IMR-90 (cell line): ENCODE measurements around the gene DYSF. TPM values are rescaled to one million over a fixed set of nuclear protein-coding genes. Genes with fewer than 3 reads are reported as not detected.

Experiments used
- ATAC-seq: fragments of 200-7000 bp; cut with Tn5 transposase; 2 replicates; pipeline ENCODE4 v1.9.1; 2020; ENCODE audit warnings: low read depth, mild to moderate bottlenecking, moderate library complexity
- BruUV-seq: library from RNA; stranded (reverse); fragments of 400-500 nt; replicated peaks from 2 replicates; lab custom pipeline; 2021; lab: Mats Ljungman, UMichigan
- CTCF ChIA-PET: fragments of 300-600 bp; formaldehyde crosslinking; extraction: SDS; loops from one replicate; lab custom pipeline; 2021; ENCODE audit warnings: antibody characterized with exemption; lab: Yijun Ruan, JAX
- POLR2A ChIA-PET: fragments of 300-600 bp; sonication (Branson Sonifier 250); formaldehyde crosslinking; loops from one replicate; lab custom pipeline; 2022; ENCODE audit warnings: antibody characterized with exemption; ENCODE audit not compliant: unreplicated experiment; lab: Charles Lee
- DNase-seq: peaks from one replicate; pipeline ENCODE4 v3.0.0; 2013
- H2AFZ ChIP-seq: replicated peaks from 2 replicates; pipeline ENCODE3; 2013; ENCODE audit warnings: low read length, mild to moderate bottlenecking; ENCODE audit not compliant: poor library complexity
- H2AK5ac ChIP-seq: 2 replicates; pipeline ENCODE4 v1.6.1; 2013; ENCODE audit warnings: low read depth, low read length, inconsistent platforms
- H2AK9ac ChIP-seq: replicated peaks from 2 replicates; pipeline ENCODE3; 2013; ENCODE audit warnings: mild to moderate bottlenecking, low read depth, low read length, moderate library complexity; ENCODE audit not compliant: poor library complexity
- H2BK120ac ChIP-seq: 2 replicates; pipeline ENCODE4 v1.6.1; 2013; ENCODE audit warnings: low read depth, low read length, inconsistent platforms
- H2BK15ac ChIP-seq: 3 replicates; pipeline ENCODE4 v1.6.1; 2013; ENCODE audit warnings: low read depth, low read length, inconsistent platforms
- H2BK20ac ChIP-seq: 2 replicates; pipeline ENCODE4 v1.6.1; 2013; ENCODE audit warnings: low read depth, mild to moderate bottlenecking, inconsistent platforms, low read length, moderate library complexity
- H2BK5ac ChIP-seq: 2 replicates; pipeline ENCODE4 v1.6.1; 2013; ENCODE audit warnings: mild to moderate bottlenecking, low read depth, low read length, inconsistent platforms; ENCODE audit not compliant: poor library complexity, severe bottlenecking
- H3K14ac ChIP-seq: replicated peaks from 2 replicates; pipeline ENCODE4 v1.6.1; 2013; ENCODE audit warnings: low read depth, low read length, inconsistent platforms
- H3K18ac ChIP-seq: 2 replicates; pipeline ENCODE4 v1.6.1; 2013; ENCODE audit warnings: low read depth, low read length, control low read depth
- H3K23ac ChIP-seq: 2 replicates; pipeline ENCODE4 v1.6.1; 2013; ENCODE audit warnings: low read depth, low read length, inconsistent platforms
- H3K27ac ChIP-seq: 2 replicates; pipeline ENCODE4 v1.5.1; 2013; ENCODE audit warnings: mild to moderate bottlenecking, control low read depth, low read length; ENCODE audit not compliant: insufficient read depth
- H3K27me3 ChIP-seq: 2 replicates; pipeline ENCODE4 v1.6.1; 2013; ENCODE audit warnings: low read length; ENCODE audit not compliant: control insufficient read depth, insufficient read depth
- H3K36me3 ChIP-seq: 2 replicates; pipeline ENCODE4 v1.6.1; 2013; ENCODE audit warnings: low read length, mixed read lengths; ENCODE audit not compliant: control insufficient read depth, insufficient read depth
- H3K4ac ChIP-seq: 2 replicates; pipeline ENCODE4 v1.6.1; 2013; ENCODE audit warnings: low read depth, low read length, inconsistent platforms
- H3K4me1 ChIP-seq: 2 replicates; pipeline ENCODE4 v1.6.1; 2013; ENCODE audit warnings: low read length, mixed read lengths; ENCODE audit not compliant: control insufficient read depth, insufficient read depth
- H3K4me2 ChIP-seq: 2 replicates; pipeline ENCODE4 v1.6.1; 2013; ENCODE audit warnings: low read depth, mild to moderate bottlenecking, control low read depth, low read length, moderate library complexity
- H3K4me3 ChIP-seq: 2 replicates; pipeline ENCODE4 v1.5.1; 2013; ENCODE audit warnings: low read depth, mild to moderate bottlenecking, control low read depth, low read length, moderate library complexity; ENCODE audit not compliant: insufficient read depth
- H3K56ac ChIP-seq: 2 replicates; pipeline ENCODE4 v1.6.1; 2013; ENCODE audit warnings: low read length, inconsistent platforms; ENCODE audit not compliant: insufficient read depth; ENCODE audit errors: extremely low read depth
- H3K79me1 ChIP-seq, 2 experiments: 2 replicates each; pipeline ENCODE4 v1.6.1; 2013; ENCODE audit warnings: low read length in 2 of 2, inconsistent platforms in 1 of 2, low read depth in 1 of 2
- H3K9ac ChIP-seq: 2 replicates; pipeline ENCODE4 v1.6.1; 2013; ENCODE audit warnings: low read depth, low read length, control low read depth
- H3K9me1 ChIP-seq: 2 replicates; pipeline ENCODE4 v1.6.1; 2013; ENCODE audit warnings: low read length, inconsistent platforms; ENCODE audit not compliant: insufficient read depth
- H3K9me3 ChIP-seq: 2 replicates; pipeline ENCODE4 v1.6.1; 2013; ENCODE audit warnings: low read length; ENCODE audit not compliant: control insufficient read depth, insufficient read depth
- H4K20me1 ChIP-seq: 2 replicates; pipeline ENCODE4 v1.6.1; 2013; ENCODE audit warnings: low read length, inconsistent platforms; ENCODE audit not compliant: insufficient read depth
- H4K5ac ChIP-seq: 2 replicates; pipeline ENCODE4 v1.6.1; 2013; ENCODE audit warnings: mild to moderate bottlenecking, low read depth, low read length, control low read depth
- H4K8ac ChIP-seq, 2 experiments: 2 replicates each; pipeline ENCODE4 v1.6.1; 2013; ENCODE audit warnings: low read depth in 2 of 2, low read length in 2 of 2, control low read depth in 1 of 2, inconsistent platforms in 1 of 2
- H4K91ac ChIP-seq: 2 replicates; pipeline ENCODE4 v1.6.1; 2013; ENCODE audit warnings: low read depth, low read length, inconsistent platforms; ENCODE audit not compliant: insufficient read depth
- BHLHE40 ChIP-seq: fragments of 150-350 bp; IDR thresholded peaks from 2 replicates; pipeline ENCODE4 v1.6.1; 2016; ENCODE audit warnings: mild to moderate bottlenecking, low read depth, low read length
- CHD1 ChIP-seq: IDR thresholded peaks from 2 replicates; pipeline ENCODE4 v1.6.1; 2012; ENCODE audit warnings: low read depth, low read length, improper control_type of control experiment
- CTCF ChIP-seq: conservative IDR thresholded peaks from 2 replicates; pipeline ENCODE4 v1.5.1; 2012; ENCODE audit warnings: mild to moderate bottlenecking, low read depth, low read length, improper control_type of control experiment
- MXI1 ChIP-seq: IDR thresholded peaks from 2 replicates; pipeline ENCODE4 v1.6.1; 2012; ENCODE audit warnings: low read depth, mild to moderate bottlenecking, low read length, moderate library complexity, borderline replicate concordance
- RAD21 ChIP-seq: IDR thresholded peaks from 2 replicates; pipeline ENCODE4 v1.6.1; 2012; ENCODE audit warnings: low read length, improper control_type of control experiment
- RCOR1 ChIP-seq: IDR thresholded peaks from 2 replicates; pipeline ENCODE4 v1.6.1; 2012; ENCODE audit warnings: mild to moderate bottlenecking, low read length, improper control_type of control experiment; ENCODE audit not compliant: insufficient replicate concordance
- WGBS, 2 experiments: methylation state at CpG; one replicate each; pipeline versions ENCODE4 v1.1.5 to v1.1.7; 2013; ENCODE audit warnings: missing lambda C conversion rate in 2 of 2; ENCODE audit not compliant: insufficient read length in 1 of 2; ENCODE audit errors: extremely low coverage in 2 of 2; 5-methylcytosine and 5-hydroxymethylcytosine counted together
- dilution Hi-C: fragments of 300-500 bp; cut with HindIII; formaldehyde crosslinking; loops from one replicate; pipeline ENCODE4 v1.14.3; 2018; ENCODE audit warnings: low sequenced_read_pairs; ENCODE audit not compliant: unreplicated experiment
- in situ Hi-C: fragments of 300-500 bp; cut with MboI; formaldehyde crosslinking; loops from 3 replicates; pipeline ENCODE4 v1.14.3; 2019; ENCODE audit warnings: low sequenced_read_pairs, inconsistent platforms, mixed read lengths
- intact Hi-C: fragments of 100-400 bp; cut with micrococcal nuclease; formaldehyde crosslinking; loops from 2 replicates; pipeline ENCODE4 v1.10.0; 2022
- polyA plus RNA-seq, 3 experiments: library from polyadenylated mRNA; depleted of rRNA; stranded (reverse); fragments of >200 nt; gene quantifications; 2 replicates each; pipeline ENCODE4 v1.2.3, GENCODE V29; 2012; ENCODE audit warnings: low replicate concordance in 1 of 3
- total RNA-seq: library from RNA; depleted of rRNA; stranded (reverse); fragments of >200 nt; gene quantifications from 2 replicates; pipeline ENCODE4 v1.2.3, GENCODE V29; 2012

The DYSF gene
- total and polyA plus RNA-seq, 2 of the 4 experiments (the other 2 are of a cell fraction), result 0.09 to 0.18 TPM

GRCh38 chr2:71602581-71602980 lies 149.2 kb downstream of the DYSF start:
- in situ Hi-C loops (loop anchor here (5.0 kb wide), 1 partner anchor 550 kb away; no protein-coding TSS in a partner anchor), dilution Hi-C loops (no loop called here), intact Hi-C loops (no loop called here)
- no peak overlapping the region for H2BK120ac ChIP-seq
- no peaks in the 10 kb centered on the region for H3K36me3 ChIP-seq
- no peak overlapping the region for H3K9ac ChIP-seq
- no peak overlapping the region for H3K27ac ChIP-seq
- H4K91ac ChIP-seq, result no peak overlapping the region
- H2BK15ac ChIP-seq, result no peak overlapping the region
- no peaks in the 10 kb centered on the region for H4K20me1 ChIP-seq
- H4K8ac ChIP-seq, result no peak overlapping the region
- DNase-seq (no peak), ATAC-seq (no peak)
- no peak overlapping the region for H3K56ac ChIP-seq
- TF ChIP-seq RCOR1, result no peak
- TF ChIP-seq CTCF, result no peak
- TF ChIP-seq BHLHE40, result no peak
- TF ChIP-seq RAD21, result no peak
- no peak for TF ChIP-seq MXI1
- no peak for TF ChIP-seq CHD1
- peaks cover 45% of the 10 kb centered on the region for H3K27me3 ChIP-seq
- CTCF ChIA-PET, result no interaction called here
- no peak overlapping the region for H3K4me3 ChIP-seq
- no peak overlapping the region for H3K18ac ChIP-seq
- no TSS peak for BruUV-seq
- no peak overlapping the region for H2AK5ac ChIP-seq
- no peaks in the 10 kb centered on the region for H3K79me1 ChIP-seq
- H2BK20ac ChIP-seq, result no peak overlapping the region
- no peak overlapping the region for H2BK5ac ChIP-seq
- H3K23ac ChIP-seq, result no peak overlapping the region
- H3K9me1 ChIP-seq, result no peaks in the 10 kb centered on the region
- H3K9me3 ChIP-seq, result no peaks in the 10 kb centered on the region
- H3K4me2 ChIP-seq, result no peak overlapping the region
- H3K4ac ChIP-seq, result no peak overlapping the region
- no peak overlapping the region for H3K14ac ChIP-seq
- POLR2A ChIA-PET, result no interaction called here
- no CpG with 5 or more reads among the region's 5 CpGs for WGBS, 2 experiments
- no peak overlapping the region for H4K5ac ChIP-seq
- no peaks in the 10 kb centered on the region for H3K4me1 ChIP-seq
- H2AFZ ChIP-seq, result peak overlapping the region; percentile 19
- H2AK9ac ChIP-seq, result no peak overlapping the region
